Activated CD4-positive, alpha-beta T cell treated with anti-CD3 and anti-CD28 coated beads for 4 hours (primary cell): ENCODE data around the gene RPS6KB2.
"Not testable (repeated sequence)": the region's sequence is repeated elsewhere in the genome, so short reads cannot be mapped to it uniquely, and the experiment has no call there.

Experiments used
- DNase-seq, 2 donors: peaks; one replicate each; pipeline ENCODE4 v3.0.0-alpha.2; 2020

RPS6KB2 gene

DNA sequence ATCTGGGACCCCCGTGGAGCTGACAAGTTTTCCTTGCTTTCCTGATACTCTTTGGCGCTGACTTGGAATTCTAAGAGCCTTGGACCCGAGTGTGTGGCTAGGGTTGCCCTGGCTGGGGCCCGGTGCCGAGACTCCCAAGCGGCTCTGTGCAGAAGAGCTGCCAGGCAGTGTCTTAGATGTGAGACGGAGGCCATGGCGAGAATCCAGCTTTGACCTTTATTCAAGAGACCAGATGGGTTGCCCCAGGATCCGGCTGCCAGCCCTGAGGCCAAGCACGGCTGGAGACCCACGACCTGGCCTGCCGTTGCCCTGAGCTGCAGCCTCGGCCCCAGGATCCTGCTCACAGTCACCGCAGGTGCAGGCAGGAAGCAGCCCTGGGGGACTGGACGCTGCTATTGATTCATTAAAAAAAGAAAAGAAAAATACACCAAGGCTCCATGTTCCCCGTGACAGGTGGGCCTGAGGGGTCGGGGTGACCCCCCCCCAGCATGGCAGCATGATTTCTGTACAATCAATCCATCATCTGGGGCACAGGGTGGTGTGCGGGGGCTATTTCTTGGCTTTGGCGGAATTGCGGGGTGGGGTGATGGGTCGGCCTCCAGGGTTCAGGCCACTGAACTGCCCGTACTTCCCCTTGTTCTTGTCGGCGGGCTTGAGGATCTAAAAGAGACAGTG lies 30.2 kb upstream of the RPS6KB2 start:
- DNase-seq, result no peak

DNA sequence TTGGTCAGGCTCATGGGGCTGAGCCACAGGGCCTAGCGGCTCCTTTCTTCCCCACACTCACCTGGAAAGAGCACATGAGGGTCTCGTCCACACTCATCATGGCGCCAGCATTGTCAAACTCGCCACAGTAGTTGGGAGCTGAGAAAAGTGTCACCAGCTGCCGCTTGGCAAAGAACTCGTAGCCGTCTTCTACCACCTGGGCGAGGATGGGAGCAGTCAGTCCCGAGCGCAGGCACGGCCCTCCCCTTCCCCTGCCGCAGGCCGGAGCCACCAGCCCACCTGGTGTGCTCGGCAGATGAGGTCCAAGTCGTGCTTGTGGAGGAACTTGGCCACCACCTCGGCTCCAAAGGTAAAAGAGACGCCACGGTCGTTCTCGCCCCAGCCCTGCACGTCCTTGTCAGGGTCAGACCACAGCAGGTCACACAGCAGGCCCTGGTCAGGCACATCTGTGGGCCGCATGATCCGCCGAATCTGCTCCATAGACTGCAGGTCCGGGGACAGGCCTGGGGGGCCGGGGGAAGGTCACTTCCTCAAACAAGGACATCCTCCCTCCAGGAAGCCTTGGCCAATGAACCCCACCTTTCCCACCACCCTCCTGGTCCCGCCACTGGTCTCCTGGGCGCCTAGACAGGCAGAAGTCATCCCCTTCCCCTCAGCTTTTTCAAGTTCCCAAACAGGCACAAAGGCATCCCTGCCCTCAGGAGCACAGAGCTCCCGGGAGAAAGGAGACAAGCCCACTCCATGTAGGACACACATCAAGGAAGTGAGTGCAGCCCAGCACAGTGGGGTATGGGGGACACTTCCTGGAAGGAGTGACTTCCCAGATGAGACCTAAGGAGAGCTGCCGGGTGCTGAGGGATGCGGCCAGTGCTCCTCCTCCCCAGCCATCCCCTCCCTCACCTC lies 29.4 kb upstream of the RPS6KB2 start:
- DNase-seq, result no peak

DNA sequence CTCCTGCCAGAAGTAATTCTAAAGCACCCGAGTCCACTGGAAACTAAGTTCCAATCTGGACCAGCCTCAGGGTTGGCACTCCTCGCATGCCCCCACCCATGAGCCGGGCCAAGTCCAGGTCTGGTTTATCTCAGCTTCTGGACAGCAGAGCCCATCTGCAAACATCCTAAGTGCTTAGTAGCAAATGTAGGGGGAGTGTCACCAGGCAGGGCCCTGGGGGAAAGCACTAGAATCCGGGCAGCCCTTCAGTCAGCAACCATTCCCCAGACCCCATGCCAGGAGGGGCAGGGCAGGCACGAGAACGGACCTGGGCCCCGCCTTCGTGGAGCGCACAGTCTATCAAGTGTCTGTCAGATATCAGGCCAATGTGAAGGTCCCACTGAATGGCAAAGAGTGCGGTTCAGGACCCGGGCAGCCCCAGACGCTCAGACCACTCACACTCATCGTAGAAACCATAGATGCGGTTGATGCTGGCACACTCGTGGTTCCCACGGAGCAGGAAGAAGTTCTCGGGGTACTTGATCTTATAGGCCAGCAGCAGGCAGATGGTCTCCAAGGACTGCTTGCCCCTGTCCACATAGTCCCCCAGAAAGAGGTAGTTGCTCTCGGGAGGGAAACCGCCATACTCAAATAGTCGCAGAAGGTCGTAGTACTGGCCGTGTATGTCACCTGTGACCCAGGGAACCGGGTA lies 27.9 kb upstream of the RPS6KB2 start:
- no peak for DNase-seq

DNA sequence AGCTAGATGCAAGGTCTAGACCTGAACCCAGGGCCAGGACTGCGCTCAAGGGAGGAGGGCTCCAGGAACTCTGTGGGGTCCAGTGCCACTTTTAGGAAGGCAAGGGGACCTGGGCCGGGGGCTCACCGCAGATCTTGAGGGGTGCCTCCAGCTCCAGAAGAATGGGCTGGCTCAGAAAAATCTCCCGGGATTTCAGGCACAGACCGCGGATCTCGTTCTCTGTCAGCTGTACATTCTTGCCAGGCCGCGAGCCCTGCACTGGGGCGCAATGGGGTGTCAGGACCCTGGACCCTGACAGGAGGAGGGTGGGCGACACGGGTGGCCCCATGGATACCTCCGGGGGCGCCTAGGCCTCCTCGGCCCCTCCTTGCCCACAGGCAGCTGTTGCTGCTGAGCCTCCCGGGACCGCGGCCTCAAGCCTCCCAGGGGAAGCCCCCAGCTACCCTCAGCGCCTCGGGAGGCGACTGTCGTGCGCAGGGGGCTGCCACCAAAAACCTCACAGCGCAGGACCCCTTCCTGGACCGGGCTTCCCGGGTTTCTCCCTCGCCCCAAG lies 27.3 kb upstream of the RPS6KB2 start:
- DNase-seq, result no peak

DNA sequence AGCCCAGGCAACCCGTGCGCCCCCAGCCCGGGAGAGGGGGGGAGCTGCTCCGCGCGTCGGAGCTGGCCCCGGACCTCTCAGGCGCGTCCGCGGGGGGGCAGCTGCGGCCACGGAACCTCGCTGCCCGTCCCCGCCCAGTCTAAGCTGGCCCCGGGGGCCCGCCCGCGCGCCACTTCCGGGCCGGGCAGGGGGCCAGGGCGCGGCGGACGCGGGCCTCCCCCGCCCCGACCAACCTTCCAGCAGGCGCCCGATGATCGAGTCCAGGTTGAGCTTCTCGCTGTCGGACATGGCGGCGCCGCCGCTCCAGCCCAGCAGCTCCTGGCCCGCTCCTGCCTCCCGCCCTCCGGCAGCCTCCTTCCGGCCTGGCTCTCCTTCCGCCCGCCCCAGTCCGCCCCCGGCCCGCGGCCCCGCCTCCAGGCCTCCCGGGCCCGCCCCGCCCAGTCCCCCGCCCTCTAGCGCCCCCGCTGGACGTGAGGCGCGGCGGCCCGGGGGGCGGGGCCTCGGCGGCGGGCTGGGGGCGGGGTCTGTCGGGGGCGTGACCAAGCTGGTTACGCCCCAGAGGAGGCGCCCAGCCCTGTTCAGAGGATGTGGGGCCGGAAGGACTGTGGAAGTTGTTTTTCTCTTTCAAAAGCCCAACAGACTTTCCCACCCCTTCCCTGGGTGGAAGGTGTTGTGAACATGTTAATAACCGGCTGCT lies 26.7 kb upstream of the RPS6KB2 start, which contains the start of gene PPP1CA:
Gene PPP1CA, minus strand, starts transcription at position 364 of the 697 bp plus-strand sequence. Its CDS starts 76 bp downstream, at position 288.
- DNase-seq, result peak; percentile 87 to 91

DNA sequence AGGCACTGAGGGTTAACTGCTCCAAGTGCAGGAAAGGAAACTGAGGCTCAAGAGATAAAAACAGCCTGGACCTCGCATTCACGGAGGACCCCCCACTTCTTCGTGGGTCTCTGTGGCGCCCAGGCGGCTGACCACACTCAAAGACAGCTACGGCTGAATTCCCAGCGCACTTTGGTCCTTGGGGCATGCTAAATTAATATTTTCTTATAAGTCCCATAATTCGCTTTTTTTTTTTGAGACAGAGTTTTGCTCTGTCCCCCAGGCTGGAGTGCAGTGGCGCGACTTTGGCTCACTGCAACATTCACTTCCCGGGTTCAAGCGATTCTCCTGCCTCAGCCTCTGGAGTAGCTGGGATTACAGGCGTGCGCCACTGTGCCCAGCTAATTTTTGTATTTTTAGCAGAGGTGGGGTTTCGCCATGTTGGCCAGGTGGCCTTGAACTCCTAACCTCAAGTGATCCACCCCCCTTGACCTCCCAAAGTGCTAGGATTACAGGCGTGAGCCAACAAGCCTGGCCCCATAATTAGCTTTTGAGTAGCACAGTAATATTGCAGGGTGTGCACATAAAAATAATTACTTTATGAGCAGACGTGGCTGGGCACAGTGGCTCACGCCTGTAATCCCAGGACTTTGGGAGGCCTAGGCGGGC lies 26.0 kb upstream of the RPS6KB2 start:
- DNase-seq, result not testable (repeated sequence)

DNA sequence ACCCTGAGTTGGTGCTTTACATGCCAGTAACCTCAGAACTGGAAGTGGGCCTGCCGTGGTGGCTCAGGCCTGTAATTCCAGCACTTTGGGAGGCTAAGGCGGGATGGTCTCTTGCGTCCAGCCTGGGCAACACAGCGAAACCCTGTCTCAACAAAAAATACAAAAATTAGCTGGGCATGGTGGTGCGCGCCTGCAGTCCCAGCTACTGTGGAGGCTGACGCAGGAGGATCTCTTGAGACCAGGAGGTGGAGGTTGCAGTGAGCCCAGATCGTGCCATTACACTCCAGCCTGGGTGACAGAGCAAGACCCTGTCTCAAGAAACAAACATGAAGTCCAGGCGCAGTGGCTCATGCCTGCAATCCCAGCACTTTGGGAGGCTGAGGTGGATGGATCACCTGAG lies 25.2 kb upstream of the RPS6KB2 start:
- not testable (repeated sequence) for DNase-seq

DNA sequence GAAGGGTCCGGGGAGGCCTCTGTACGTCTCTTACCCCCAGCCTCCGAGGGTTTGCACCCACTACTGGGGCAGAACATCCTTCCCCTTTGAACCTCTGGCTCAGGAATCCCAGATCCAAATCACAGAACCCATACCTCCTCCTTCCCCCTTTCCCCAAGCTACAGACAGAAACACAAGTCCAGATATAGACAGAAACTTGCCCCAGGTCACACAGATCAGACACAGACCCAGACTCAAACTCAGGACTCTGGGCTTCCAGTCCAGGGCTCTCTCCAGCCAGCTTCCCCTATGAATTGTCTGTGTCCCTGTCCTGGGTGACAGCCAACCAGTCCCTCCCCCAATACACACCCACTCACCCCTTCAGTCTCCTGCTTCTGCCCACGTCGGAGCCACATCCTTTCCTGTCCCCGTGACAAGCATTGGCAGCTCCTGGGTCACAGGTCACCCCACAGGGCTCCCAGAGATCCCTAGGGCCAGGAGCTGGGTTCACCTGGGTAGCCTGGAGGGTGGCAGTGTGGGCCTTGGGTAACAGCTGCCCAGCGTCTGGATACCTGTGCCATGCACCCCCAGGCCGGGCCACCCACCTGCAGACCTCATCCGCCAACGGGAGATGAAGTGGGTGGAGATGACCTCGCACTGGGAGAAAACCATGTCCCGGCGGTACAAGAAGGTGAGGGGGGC lies 23.6 kb upstream of the RPS6KB2 start:
- peak; percentile 54 to 65 for DNase-seq

DNA sequence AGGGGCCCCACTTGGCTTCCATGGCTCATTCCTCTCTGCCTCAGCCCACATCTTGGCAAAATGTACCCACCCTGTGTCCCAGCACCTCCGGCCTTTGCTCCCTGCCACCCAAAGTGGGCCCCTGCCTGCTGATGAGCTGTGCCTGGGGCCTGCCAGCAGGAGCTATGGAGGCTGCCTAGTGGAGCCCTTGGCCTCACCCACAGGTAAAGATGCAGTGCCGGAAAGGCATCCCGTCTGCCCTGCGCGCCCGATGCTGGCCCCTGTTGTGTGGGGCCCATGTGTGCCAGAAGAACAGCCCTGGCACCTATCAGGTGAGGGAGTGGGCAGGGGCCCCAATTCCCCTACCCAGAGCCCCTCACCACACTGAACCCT lies 23.1 kb upstream of the RPS6KB2 start:
- DNase-seq, result peak in 1 of 2 donors; percentile 32

DNA sequence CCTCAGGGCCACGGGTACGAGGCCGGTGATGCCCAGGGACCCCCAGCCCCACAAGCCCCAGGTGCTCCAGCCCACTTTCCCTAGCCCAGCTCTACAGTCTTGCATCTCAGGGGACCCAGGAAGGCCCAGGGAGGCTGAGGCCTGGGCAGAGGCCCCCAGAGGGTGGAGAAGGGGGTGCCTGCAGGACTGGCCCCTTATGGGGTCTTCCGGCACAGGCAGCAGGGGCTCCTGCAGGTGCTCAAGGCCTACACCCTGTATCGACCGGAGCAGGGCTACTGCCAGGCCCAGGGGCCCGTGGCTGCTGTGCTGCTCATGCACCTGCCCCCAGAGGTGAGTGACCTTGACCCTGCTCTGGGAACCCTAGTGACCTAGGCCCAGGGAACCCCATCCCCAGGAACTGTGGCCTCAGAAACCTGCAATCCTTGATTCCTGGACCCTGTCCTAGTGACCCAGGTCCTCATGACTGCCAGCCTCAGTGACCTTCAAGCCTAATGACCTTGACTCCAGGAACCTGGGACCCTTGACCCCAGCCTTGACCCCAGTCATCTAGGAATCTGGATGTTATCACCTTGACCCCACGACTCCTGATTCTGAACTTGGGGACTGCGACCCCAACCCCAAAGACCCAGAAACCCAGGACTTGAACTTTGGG lies 22.5 kb upstream of the RPS6KB2 start:
- no peak for DNase-seq

DNA sequence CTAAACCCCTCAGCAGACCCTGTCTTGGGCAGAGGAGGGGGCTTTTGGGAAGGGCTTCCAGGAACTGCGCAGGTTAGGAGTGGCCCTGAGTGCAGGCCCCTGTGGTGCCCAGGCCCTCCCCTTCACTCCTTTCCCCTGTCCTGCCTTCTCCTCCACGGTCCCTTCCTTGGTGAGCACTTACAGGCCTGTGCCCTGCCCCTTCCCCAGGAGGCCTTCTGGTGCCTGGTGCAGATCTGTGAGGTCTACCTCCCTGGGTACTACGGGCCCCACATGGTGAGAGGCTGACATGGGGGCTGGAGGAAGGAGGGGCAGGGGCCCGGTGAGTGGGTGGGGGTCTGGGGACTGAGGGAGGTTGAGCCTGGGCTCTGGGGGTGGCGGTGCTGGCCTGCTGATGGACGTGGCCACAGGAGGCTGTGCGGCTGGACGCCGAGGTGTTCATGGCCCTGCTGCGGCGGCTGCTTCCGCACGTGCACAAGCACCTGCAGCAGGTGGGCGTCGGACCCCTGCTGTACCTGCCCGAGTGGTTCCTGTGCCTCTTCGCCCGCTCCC lies 21.8 kb upstream of the RPS6KB2 start:
- no peak for DNase-seq

DNA sequence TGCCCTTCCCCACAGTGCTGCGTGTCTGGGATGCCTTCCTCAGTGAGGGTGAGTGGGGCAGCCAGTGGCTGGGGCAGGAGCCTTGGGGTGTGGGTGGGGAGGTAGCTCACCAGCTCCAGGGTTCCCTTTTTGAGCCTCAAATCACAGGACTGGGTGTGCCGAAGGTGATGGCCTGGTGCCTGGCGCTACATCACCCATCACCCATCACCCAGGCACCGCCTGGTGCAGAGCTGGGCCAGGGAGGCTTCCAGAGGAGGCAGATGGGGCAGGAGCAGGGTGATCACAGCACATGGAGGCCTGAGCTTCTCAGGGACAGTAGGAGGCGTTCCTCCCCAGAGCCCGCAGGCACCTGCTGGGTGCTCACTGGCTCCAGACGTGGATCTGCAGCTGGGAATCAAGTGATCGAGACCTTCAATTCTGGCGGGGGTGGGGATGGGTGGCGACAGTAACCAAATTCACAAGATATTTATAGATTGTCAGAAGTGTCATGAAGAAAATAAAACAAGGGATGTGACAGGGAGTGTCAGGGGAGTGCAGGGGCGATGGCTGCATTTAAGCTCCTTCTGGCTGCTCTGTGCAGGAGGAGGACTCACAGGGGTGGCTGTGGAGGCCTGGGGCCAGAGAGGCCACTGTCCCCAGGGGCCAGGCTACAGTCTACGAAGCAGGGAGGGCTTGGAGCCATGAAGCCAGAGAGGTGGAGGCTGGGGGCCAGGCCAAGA lies 21.2 kb upstream of the RPS6KB2 start:
- DNase-seq, result no peak

DNA sequence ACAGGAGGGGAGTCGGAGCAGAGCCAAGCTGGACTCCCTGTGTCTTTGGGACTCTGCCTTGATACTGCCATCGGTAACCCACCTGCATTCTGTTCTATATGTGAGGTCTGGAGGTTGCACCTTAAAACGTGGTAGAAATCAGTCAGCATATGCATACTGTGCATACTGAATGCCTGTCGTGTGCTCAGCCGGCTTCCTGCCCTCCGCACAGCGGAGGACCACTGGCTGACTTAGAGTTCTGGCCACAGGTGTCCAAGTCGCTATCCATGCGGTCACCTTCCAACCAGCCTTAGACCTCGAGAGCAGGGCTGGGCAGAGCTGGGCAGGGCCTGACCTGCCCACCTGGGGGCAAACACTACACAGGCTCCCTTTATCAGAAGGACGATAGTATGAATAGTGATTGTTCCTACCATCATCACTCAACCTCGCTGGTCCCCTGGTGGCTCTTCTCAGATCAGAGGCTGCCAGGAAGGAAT lies 20.6 kb upstream of the RPS6KB2 start:
- DNase-seq, result no peak

DNA sequence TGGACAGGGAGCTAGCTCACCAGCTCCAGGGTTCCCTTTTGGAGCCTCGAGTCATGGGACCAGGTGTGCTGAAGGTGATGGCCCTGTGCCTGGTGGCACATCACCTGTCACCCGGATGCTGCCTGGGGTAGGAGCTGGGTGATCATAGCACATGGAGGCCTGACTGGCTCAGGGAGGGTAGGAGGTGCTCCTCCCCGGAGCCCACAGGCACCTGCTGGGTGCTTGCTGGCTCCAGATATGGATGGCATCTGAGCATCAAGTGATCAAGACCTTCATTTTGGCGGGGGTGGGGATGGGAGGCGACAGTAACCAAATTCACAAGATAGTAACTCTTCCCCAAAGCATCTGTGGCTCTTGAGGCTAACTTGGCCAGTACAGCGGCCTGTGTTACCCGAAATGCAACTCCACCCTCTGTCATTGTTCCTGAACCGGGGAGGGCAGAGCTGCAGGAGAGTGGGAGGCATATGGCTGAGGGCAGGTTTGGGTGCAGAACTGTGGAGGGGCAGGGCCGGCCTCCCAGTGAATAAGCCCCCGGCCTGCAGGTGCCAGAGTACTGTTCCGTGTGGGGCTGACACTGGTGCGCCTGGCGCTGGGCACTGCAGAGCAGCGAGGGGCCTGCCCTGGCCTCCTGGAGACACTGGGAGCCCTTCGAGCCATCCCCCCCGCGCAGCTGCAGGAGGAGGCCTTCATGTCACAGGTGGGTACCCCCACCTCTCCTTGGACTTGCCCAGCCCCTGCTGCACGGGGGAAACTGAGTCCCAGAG lies 19.7 kb upstream of the RPS6KB2 start:
- DNase-seq, result no peak

DNA sequence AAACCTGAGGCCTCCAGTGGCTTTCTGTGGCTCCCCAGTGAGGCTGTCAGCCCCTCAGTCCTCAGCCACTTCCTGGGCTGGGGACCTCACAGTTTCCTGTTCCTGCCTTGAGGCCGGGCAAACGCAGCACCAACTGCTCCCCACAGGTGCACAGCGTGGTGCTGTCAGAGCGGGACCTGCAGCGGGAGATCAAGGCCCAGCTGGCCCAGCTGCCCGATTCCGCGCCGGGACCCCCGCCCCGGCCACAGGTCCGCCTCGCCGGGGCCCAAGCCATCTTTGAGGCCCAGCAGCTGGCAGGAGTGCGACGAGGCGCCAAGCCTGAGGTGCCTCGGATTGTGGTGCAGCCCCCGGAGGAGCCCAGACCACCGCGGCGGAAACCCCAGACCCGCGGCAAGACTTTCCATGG lies 19.0 kb upstream of the RPS6KB2 start:
- DNase-seq, result peak in 1 of 2 donors; percentile 56

DNA sequence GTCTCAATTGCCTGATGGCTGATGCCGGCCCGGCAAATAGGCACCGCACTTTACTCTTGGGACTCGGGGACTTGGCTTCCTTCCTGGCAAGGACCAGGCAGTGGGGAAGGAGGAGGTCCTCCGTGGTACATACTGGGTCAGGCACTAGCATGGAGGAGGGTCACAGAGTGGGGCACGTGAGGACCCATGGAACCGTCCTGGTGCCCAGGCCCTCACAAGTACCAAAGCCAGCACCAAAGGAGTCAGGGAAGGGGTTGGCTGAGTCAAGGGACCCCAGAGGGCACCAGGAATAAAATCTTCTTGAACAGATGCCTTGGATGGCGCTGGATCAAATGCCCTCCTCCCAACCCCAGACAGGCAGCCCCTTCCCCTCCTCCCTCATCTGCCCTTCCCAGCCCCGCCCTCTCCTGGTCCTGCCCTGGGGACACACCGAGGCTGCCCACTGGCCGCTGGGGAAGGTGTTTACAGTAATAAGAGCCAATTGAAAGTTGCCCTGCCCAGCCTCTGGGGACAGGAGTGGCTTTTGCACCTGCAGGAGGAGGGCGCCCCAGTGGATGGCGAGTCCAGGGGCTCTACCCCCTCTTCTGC lies 18.4 kb upstream of the RPS6KB2 start:
- no peak for DNase-seq

DNA sequence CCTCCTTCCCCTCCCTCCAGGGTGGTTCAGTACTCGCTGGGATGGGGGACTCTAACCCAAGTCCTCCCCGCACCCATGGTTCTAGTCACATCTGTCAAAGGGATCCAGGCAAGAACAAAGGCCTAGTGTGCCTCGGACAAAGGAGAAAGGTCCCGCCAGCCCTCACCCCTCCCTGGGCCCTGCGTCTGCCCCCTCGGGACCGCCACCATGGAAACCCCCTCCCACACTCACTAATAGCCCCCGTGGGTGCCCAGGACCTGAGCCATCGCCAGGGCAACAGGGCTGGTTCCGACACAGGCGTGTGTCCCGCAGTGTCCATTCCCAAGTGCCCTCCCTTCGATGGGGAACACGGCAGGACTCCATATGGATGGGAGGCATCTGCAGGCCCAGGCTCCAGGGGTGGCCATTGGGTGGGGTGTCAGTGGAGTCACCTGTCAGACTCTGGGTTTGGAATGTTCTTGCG lies 17.9 kb upstream of the RPS6KB2 start:
- DNase-seq, result no peak
